HG03139 (cell line): ENCODE data around the gene FBLN5.
"Not testable (repeated sequence)": the region's sequence is repeated elsewhere in the genome, so short reads cannot be mapped to it uniquely, and the experiment has no call there.

Experiments used
- ATAC-seq: cut with Tn5 transposase; IDR thresholded peaks from one replicate; pipeline ENCODE4 v1.9.1; 2021; ENCODE audit not compliant: unreplicated experiment

FBLN5 gene

GRCh38 chr14:91886961-91887360 is 60.5 kb downstream of the FBLN5 start:
- no peak for ATAC-seq

GRCh38 chr14:91885839-91886238 is 61.7 kb downstream of the FBLN5 start:
- ATAC-seq, result no peak

- ATAC-seq, result no peak
Observed at GRCh38 chr14:91885113-91885712, 62.3 kb downstream of the FBLN5 start.

GRCh38 chr14:91884664-91885063 is 62.8 kb downstream of the FBLN5 start:
- no peak for ATAC-seq

- ATAC-seq, result no peak
Observed at GRCh38 chr14:91883753-91884152, 63.7 kb downstream of the FBLN5 start.

- no peak for ATAC-seq
Observed at GRCh38 chr14:91882776-91883175, 64.7 kb downstream of the FBLN5 start.

GRCh38 chr14:91882369-91882768 is 65.1 kb downstream of the FBLN5 start:
- ATAC-seq, result no peak

- no peak for ATAC-seq
Observed at GRCh38 chr14:91879196-91879595, 68.3 kb downstream of the FBLN5 start.

GRCh38 chr14:91878274-91878673 is 69.2 kb downstream of the FBLN5 start:
- ATAC-seq, result no peak

GRCh38 chr14:91877376-91877915 is 70.0 kb downstream of the FBLN5 start:
- no peak for ATAC-seq

- no peak for ATAC-seq
Observed at GRCh38 chr14:91876492-91876891, 71.0 kb downstream of the FBLN5 start.

GRCh38 chr14:91875525-91876286 is 71.8 kb downstream of the FBLN5 start:
- ATAC-seq, result no peak

- peak; percentile 76 for ATAC-seq
Observed at GRCh38 chr14:91873471-91874415, 73.8 kb downstream of the FBLN5 start.

- peak; percentile 12 for ATAC-seq
Observed at GRCh38 chr14:91872517-91873470, 74.7 kb downstream of the FBLN5 start.

- peak; percentile 40 for ATAC-seq
Observed at GRCh38 chr14:91872011-91872501, 75.4 kb downstream of the FBLN5 start.

- ATAC-seq, result not testable (repeated sequence)
Observed at GRCh38 chr14:91871401-91871800, 76.1 kb downstream of the FBLN5 start.

- ATAC-seq, result no peak
Observed at GRCh38 chr14:91870890-91871289, 76.6 kb downstream of the FBLN5 start.

GRCh38 chr14:91870001-91870400 is 77.5 kb downstream of the FBLN5 start:
- no peak for ATAC-seq

- ATAC-seq, result no peak
Observed at GRCh38 chr14:91869556-91869955, 77.9 kb downstream of the FBLN5 start.
